A549 (cell line): ENCODE measurements around the gene FBXO31. TPM values are rescaled to one million over a fixed set of nuclear protein-coding genes. Genes with fewer than 3 reads are reported as not detected.

ENCODE experiments used
- ATAC-seq, 2 experiments: fragments of 200-7000 bp in 1 of 2; fragments of >200 bp in 1 of 2; cut with Nextera tagmentation in 1 of 2; cut with Tn5 transposase in 1 of 2; 3 replicates each; pipeline versions ENCODE4 v1.8.0 to v1.9.1; 2018 to 2020; ENCODE audit warnings: mild to moderate bottlenecking in 1 of 2, moderate library complexity in 1 of 2
- CTCF ChIA-PET: fragments of 300-600 bp; sonication (Branson Sonifier 250); formaldehyde crosslinking; extraction: SDS; loops from one replicate; lab custom pipeline; 2021; ENCODE audit warnings: antibody characterized with exemption, inconsistent platforms; lab: Yijun Ruan, JAX
- POLR2A ChIA-PET: fragments of 350-600 bp; formaldehyde crosslinking; extraction: SDS; loops from one replicate; lab custom pipeline; 2021; ENCODE audit warnings: antibody characterized with exemption, inconsistent platforms; lab: Yijun Ruan, JAX
- DNase-seq, 2 experiments: peaks; one replicate each; pipeline versions ENCODE4 v3.0.0 to v3.0.0-alpha.2; 2011 to 2016; ENCODE audit warnings: low read depth in 1 of 2, low spot score in 1 of 2
- FAIRE-seq: peaks from 2 replicates; lab custom pipeline; 2011; peaks lifted over from hg19 to GRCh38; lab: Jason Lieb, UNC
- H3K27ac ChIP-seq, 2 experiments: fragments of >200 bp; sonication (Bioruptor Twin); formaldehyde crosslinking; 3 replicates each; pipeline ENCODE4 v1.5.1; 2016 to 2017
- H3K4me1 ChIP-seq: fragments of >200 bp; sonication (Bioruptor Twin); formaldehyde crosslinking; 3 replicates; pipeline ENCODE4 v1.6.1; 2016
- H3K4me2 ChIP-seq: fragments of >200 bp; sonication (Bioruptor Twin); formaldehyde crosslinking; 3 replicates; pipeline ENCODE4 v1.6.1; 2016
- H3K4me3 ChIP-seq: fragments of >200 bp; sonication (Bioruptor Twin); formaldehyde crosslinking; 3 replicates; pipeline ENCODE4 v1.5.1; 2016
- H3K9me3 ChIP-seq: fragments of >200 bp; sonication (Bioruptor Twin); formaldehyde crosslinking; 3 replicates; pipeline ENCODE4 v1.6.1; 2016
- BCL3 ChIP-seq: fragments of >200 bp; sonication (Bioruptor Twin); formaldehyde crosslinking; IDR thresholded peaks from 3 replicates; pipeline ENCODE4 v1.6.1; 2016
- CHD4 ChIP-seq: fragments of 200-600 bp; sonication (generic); IDR thresholded peaks from 2 replicates; pipeline ENCODE4 v1.6.1; 2016; ENCODE audit warnings: antibody characterized with exemption, mild to moderate bottlenecking, borderline replicate concordance
- EHF ChIP-seq: fragments of 250-450 bp; sonication (Bioruptor Pico); IDR thresholded peaks from 2 replicates; pipeline ENCODE4 v1.5.0; 2020; ENCODE audit warnings: mild to moderate bottlenecking
- ESRRA ChIP-seq: fragments of 150-350 bp; IDR thresholded peaks from 2 replicates; pipeline ENCODE4 v1.6.1; 2014; ENCODE audit warnings: mild to moderate bottlenecking, low read length, borderline replicate concordance
- FOSB ChIP-seq: fragments of 250-450 bp; sonication (Bioruptor Pico); IDR thresholded peaks from 2 replicates; pipeline ENCODE4 v1.5.0; 2020; ENCODE audit warnings: mild to moderate bottlenecking, moderate library complexity
- FOSL2 ChIP-seq, 2 experiments: fragments of 450-650 bp in 1 of 2; fragments of >200 bp in 1 of 2; sonication (Bioruptor Twin) in 1 of 2; formaldehyde crosslinking; IDR thresholded peaks; 2 replicates each; pipeline versions ENCODE4 v1.5.0 to v1.6.1; 2016 to 2020; ENCODE audit warnings: mild to moderate bottlenecking in 1 of 2, moderate library complexity in 1 of 2
- FOXS1 ChIP-seq: fragments of 250-450 bp; sonication (Bioruptor Pico); IDR thresholded peaks from 2 replicates; pipeline ENCODE4 v1.5.0; 2020; ENCODE audit warnings: mild to moderate bottlenecking, moderate library complexity
- HOXB13 ChIP-seq: fragments of 250-450 bp; sonication (Bioruptor Pico); IDR thresholded peaks from 2 replicates; pipeline ENCODE4 v1.5.0; 2020; ENCODE audit warnings: low read depth, mild to moderate bottlenecking, moderate library complexity
- JUN ChIP-seq, 2 experiments: fragments of >200 bp; sonication (Bioruptor Twin); formaldehyde crosslinking; IDR thresholded peaks; 2 replicates in 1 of 2; 3 replicates in 1 of 2; pipeline ENCODE4 v1.6.1; 2016 to 2017
- KDM5A ChIP-seq: fragments of 200-600 bp; sonication (generic); IDR thresholded peaks from 2 replicates; pipeline ENCODE4 v1.6.1; 2016; ENCODE audit warnings: antibody characterized with exemption, mild to moderate bottlenecking
- MAFK ChIP-seq: fragments of 450-650 bp; IDR thresholded peaks from 2 replicates; pipeline ENCODE4 v1.6.1; 2014; ENCODE audit not compliant: partially characterized antibody
- NR3C1 ChIP-seq: fragments of >200 bp; sonication (Bioruptor Twin); formaldehyde crosslinking; IDR thresholded peaks from 3 replicates; pipeline ENCODE4 v1.6.1; 2017
- PBX3 ChIP-seq: IDR thresholded peaks from 2 replicates; pipeline ENCODE4 v1.6.1; 2012
- POLR2AphosphoS2 ChIP-seq: conservative IDR thresholded peaks from 2 replicates; pipeline ENCODE4 v1.6.1; 2012; ENCODE audit warnings: low read length, improper control_type of control experiment, inconsistent platforms
- RCOR1 ChIP-seq: fragments of 150-350 bp; IDR thresholded peaks from 2 replicates; pipeline ENCODE4 v1.6.1; 2014; ENCODE audit warnings: antibody characterized with exemption, low read length, low read depth
- REST ChIP-seq: fragments of 200-600 bp; sonication (generic); IDR thresholded peaks from 2 replicates; pipeline ENCODE4 v1.6.1; 2016; ENCODE audit warnings: antibody characterized with exemption, mild to moderate bottlenecking, moderate library complexity
- RNF2 ChIP-seq: fragments of 200-600 bp; sonication (generic); IDR thresholded peaks from 2 replicates; pipeline ENCODE4 v1.6.1; 2016; ENCODE audit warnings: low read depth, mild to moderate bottlenecking, antibody characterized with exemption, moderate library complexity, borderline replicate concordance
- ZFP36 ChIP-seq: fragments of 450-650 bp; IDR thresholded peaks from 2 replicates; pipeline ENCODE4 v1.6.1; 2014; ENCODE audit warnings: borderline replicate concordance; ENCODE audit not compliant: partially characterized antibody
- WGBS: methylation state at CpG from one replicate; pipeline ENCODE4 v1.1.6; 2017; ENCODE audit errors: missing lambda C conversion rate; 5-methylcytosine and 5-hydroxymethylcytosine counted together
- polyA plus RNA-seq, 4 experiments: library from polyadenylated mRNA; depleted of rRNA in 3 of 4; stranded (reverse); fragments of >200 nt; fragmentation: RNase III in 1 of 4; extraction: RNeasy Plus Mini Kit Qiagen cat#74134 plus additional on column Dnase treatment in 1 of 4; gene quantifications; 2 replicates in 3 of 4; 3 replicates in 1 of 4; pipeline ENCODE4 v1.2.3, GENCODE V29; 2011 to 2017

FBXO31 gene
- polyA plus RNA-seq, 2 of the 4 experiments (the other 2 are of a cell fraction), result 10.5 to 11.1 TPM

GRCh38 chr16:87295661-87296531 lies 87.7 kb downstream of the FBXO31 start:
- 84% methylated on average over 20 of the region's 20 CpGs for WGBS
- ATAC-seq (no peak), FAIRE-seq (no peak), DNase-seq (no peak)
- Histone ChIP-seq H3K27ac (no peak overlapping the region), H3K9me3 (0 out of 3 replicates have a peak, but pooled peaks cover 8% of the 10 kb centered on the region), H3K4me1 (no peaks in the 10 kb centered on the region), H3K4me3 (no peak overlapping the region), H3K4me2 (no peak overlapping the region)
- CTCF ChIA-PET, result interaction anchor here (0.5 to 5.9 kb wide), 8 partner anchors 11 to 1498 kb away, joined by 3 to 46 read pairs (median 4); no protein-coding TSS in a partner anchor
- TF ChIP-seq REST (no peak), PBX3 (no peak), ZFP36 (no peak), NR3C1 (no peak), RNF2 (no peak), ESRRA (no peak), POLR2AphosphoS2 (no peak), JUN (IDR thresholded peaks at IDR 0.05) (no peak)
- POLR2A ChIA-PET, result no interaction called here

- H3K27ac ChIP-seq, result no peak overlapping the region
- ChIA-PET CTCF (interaction anchor here (0.7 to 5.9 kb wide), 5 partner anchors 10 to 105 kb away, joined by 3 to 46 read pairs (median 4); no protein-coding TSS in a partner anchor), POLR2A (no interaction called here)
- WGBS, result 88% methylated on average over 4 of the region's 4 CpGs
- H3K4me1 ChIP-seq, result no peaks in the 10 kb centered on the region
- no peak overlapping the region for H3K4me2 ChIP-seq
- ATAC-seq, result peak in 1 of 2 experiments; percentile 58; a peak in 3 of 6 replicates
- 0 out of 3 replicates have a peak, but pooled peaks cover 8% of the 10 kb centered on the region for H3K9me3 ChIP-seq
- FAIRE-seq, result no peak
- DNase-seq, result peak in 1 of 2 experiments; percentile 44
- TF ChIP-seq JUN (IDR thresholded peaks at IDR 0.05), result no peak
- no peak for TF ChIP-seq HOXB13
- TF ChIP-seq CHD4, result no peak
- no peak for TF ChIP-seq FOXS1 (CRISPR knock-in tag)
- no peak for TF ChIP-seq FOSB (CRISPR knock-in tag)
- TF ChIP-seq EHF, result no peak
- no peak for TF ChIP-seq RCOR1
- no peak for TF ChIP-seq BCL3
- no peak for TF ChIP-seq FOSL2 (IDR thresholded peaks at IDR 0.05)
- no peak for TF ChIP-seq FOSL2 (CRISPR knock-in tag; IDR thresholded peaks at IDR 0.05)
- no peak for TF ChIP-seq KDM5A
- TF ChIP-seq MAFK, result no peak
- H3K4me3 ChIP-seq, result no peak overlapping the region
Measured at GRCh38 chr16:87295259-87295658, 88.3 kb downstream of the FBXO31 start.
